Effector CD8-positive, alpha-beta T cell (primary cell): ENCODE results near the gene CYB5A.
A peak's percentile ranks its signal among the peaks of the same experiment; 100 is the strongest.
"Not testable (repeated sequence)": the region's sequence is repeated elsewhere in the genome, so short reads cannot be mapped to it uniquely, and the experiment has no call there.

Experiments
- DNase-seq: peaks from one replicate; lab custom pipeline; 2025; lab: John Stamatoyannopoulos, UW

CYB5A gene

DNA sequence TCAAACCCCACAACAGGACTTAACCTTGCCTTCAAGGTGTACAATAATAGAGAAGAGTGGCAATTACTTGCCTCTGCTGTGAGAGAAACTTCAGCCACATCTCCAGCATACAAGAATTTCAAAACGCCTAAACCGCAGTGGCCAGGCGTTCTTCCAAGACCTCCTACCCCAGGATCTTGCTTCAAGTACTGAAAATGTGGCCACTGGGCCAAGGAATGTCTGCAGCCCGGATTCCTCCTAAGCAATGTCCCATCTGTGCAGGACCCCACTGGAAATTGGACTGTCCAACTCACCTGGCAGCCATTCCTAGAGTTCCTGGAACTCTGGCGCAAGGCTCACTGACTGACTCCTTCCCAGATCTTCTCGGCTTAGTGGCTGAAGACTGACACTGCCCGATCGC, 2.8 kb upstream of the CYB5A start:
- no peak for DNase-seq

DNA sequence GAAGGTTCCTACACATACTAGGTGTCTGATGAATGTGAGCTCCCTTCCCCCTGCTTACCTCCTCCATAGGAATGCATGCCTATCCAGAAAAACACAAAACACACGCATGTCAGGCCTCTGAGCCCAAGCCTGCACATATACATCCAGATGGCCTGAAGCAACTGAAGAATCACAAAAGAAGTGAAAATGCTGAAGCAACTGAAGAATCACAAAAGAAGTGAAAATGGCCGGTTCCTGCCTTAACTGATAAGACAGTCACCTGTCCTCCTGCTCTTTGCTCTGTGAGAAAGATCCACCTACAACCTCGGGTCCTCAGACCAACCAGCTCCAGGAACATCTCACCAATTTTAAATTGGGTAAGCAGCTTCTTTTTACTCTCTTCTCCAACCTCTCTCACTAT, 1.2 kb upstream of the CYB5A start:
- DNase-seq, result not testable (repeated sequence)

DNA sequence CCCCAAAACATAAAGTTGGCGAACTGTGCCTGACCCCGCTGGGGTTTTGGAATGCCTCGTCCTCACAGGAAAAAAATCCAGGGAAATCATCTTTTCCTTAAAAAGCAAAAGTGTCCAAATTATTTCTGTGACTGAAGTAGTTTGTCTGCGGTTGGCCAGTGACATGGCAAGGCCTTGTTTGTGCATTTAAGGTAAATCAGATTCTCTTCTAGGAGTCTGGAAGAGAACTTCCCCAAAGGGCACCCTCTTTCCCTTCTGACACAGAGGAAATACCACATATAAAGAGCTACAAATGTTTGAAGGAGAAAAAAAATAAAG, 737 bp upstream of the CYB5A start:
- no peak for DNase-seq

DNA sequence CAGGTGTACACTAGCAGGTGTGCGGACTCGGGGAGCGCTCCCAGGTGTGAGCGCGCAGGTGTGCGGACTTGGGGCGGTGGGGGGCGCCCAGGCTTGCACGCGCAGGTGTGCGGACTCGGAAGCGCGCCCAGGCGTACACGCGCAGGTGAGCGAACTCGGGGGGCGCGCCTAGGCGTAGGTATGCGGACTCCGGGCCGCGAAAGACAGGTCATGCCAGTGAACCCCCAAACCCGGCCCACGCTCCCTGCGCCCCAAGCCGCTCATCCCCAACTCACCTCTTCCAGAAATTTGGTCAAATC, 342 bp downstream of the CYB5A start:
- no peak for DNase-seq

DNA sequence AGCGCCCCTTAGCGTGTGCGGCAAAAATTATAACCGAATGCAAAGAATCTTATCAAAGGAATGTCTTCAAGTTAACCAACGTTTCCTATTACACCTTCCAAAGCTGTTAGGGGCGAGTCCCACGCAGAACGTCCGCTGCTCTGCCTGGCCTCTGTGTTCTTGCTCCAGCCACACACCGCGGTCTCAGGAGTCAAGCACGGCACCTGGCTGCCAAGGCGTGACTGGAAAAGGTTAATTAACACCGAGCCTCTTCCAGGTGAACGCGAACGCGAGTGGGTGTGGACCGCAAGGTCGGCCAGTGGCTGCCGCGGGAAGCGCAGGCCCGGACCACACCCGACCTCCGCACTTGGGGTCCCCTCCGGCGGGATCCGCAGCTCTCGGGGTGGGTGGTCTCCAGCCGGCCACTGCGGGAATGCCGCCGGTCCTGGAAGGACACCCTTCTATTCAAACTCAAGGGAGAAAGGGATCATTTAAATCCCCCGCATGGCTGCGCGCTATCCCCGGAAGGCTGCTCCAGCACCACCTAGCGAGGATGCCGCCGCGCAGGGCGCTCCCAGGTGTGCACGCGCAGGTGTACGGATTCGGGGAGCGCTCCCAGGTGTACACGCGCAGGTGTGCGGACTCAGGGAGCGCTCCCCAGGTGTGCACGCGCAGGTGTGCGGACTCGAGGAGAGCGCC, 830 bp downstream of the CYB5A start:
- peak; percentile 19 for DNase-seq

DNA sequence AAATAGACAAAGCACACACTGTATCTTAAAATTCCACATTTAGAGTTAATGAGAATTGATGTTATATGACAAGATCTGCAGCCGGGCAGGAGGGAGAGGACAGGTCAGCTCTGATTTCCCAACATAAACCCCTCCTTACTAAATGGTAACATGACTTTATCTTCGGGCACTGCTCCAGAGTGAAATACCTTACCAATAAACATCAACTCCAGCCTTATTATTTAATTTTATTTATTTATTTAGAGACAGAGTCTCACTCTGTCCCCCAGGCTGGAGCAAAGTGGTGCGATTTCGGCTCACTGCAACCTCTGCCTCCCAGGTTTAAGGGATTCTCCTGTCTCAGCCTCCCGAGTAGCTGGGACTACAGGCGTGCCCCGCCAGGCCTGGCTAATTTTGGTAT, 1.7 kb downstream of the CYB5A start:
- DNase-seq, result no peak

DNA sequence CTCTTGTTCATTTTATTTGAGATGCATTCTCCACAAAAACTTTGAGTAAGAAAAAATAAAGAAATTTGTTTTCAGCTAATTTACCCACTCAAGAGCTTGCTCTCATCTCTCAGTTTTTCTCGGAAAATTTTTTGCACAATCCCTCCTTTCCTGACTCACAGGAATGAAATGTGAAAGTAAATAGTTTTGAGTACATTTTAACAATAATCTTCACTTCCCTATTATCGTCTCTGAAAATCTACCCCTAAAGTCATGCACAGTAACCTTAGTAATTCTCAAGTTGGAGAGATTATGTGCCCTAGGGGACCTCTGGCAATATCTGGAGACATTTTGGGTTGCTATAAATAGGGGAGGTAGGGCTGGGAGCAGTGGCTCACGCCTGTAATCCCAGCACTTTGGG, 2.6 kb downstream of the CYB5A start:
- no peak for DNase-seq

DNA sequence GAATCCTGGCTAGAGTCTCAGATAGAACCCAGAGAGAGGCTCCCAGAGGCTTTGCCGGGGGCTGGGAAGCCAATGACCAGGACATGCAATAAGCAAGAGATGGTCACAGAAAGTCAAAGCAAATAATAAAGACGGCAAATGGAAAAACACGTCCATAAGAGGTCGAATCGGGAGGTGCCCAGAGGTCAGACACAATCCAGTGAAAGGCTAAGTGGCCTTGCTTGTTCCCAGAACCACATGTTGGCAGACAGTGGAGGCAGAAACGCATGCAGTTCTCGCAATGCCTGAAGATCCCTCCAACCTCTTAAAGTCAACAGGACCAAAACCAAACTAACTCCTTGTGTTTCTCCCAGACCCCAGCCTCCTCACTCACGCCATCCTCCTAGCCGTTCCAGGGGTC, 3.0 kb downstream of the CYB5A start:
- DNase-seq, result no peak

DNA sequence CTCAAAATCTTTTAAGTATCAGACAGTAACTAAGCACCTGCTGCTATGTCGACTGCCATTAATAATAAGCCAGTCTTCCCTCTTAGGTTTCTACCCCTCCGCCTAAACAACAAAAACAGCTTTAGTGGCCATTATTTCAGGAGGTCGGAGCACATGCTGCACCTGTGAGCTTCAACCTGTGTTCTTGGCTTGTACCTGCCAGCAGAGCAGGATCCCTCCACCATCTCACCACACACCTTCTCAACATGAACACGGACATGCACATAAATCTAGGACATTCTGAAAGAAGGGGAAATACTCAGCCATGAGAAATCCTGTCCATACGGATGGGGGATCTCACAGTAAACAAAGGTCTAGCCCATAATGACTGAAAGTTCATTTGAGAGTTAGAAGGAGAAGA, 3.7 kb downstream of the CYB5A start:
- no peak for DNase-seq

DNA sequence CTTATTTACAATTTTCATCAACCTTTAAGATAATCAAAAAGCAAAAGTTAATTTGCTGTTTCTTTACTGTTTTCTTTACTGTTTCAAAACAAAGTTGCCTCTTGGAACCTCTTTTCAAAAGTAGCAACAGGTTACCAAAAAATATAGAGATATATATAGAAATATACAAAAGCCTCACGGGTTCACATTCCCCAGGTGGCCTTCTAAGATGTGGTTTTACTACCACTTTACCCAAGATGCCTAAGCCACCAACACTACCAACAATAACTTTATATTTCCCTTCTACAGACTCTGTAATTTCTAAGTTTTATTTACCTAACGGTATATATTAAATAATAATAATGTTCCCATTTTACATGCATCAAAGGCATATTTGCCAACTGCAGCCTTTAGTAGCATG, 4.9 kb downstream of the CYB5A start:
- DNase-seq, result no peak

DNA sequence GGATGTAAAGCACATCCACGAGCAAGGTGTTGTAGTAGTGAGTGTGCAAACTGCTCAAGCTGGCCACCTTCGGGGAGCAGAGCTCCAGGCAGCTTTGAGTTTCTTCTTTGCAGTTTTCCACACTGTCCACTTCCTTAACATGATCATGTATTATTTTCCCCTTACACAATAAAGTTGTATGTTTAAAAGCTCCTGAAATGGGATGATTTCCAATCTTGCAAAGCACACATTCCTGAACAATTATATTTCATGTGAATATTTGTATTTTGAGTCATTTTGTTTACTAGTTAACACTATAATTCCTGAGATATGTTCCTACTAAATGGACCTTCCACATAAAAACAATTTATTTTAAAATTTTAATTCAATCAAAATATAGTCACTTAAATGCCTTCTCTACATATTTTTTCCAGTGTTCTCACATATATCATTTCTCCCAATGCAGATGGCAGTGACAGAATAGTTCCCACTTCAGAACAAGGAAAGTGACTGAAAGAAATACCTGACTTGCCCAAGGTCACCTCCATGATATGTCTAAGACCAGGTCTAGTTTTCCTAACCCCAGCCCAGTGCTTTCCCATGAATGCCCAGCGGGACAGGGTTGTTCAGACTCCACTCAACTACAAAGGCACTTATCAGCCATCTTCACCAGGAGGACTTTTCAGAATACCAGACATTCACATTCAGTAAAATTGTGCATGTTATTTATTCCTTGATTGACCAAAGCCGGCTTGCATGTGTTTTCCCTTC, 5.5 kb downstream of the CYB5A start:
- no peak for DNase-seq

DNA sequence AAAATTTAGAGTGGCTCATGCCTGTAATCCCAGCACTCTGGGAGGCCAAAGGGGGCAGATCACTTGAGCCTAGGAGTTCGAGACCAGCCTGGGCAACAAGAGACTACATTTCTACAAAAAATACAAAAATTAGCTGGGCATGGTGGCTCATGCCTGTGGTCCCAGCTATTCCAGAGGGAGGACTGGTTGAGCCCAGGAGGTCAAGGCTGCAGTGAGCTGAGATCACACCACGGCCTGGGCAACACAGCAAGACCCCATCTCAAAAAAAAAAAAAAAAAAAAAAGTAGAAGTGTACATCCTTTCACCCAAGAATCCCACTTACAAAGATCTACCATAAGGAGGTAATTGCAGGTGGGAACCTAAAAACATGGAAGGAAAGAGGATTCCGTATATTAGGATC, 6.2 kb downstream of the CYB5A start:
- DNase-seq, result not testable (repeated sequence)

DNA sequence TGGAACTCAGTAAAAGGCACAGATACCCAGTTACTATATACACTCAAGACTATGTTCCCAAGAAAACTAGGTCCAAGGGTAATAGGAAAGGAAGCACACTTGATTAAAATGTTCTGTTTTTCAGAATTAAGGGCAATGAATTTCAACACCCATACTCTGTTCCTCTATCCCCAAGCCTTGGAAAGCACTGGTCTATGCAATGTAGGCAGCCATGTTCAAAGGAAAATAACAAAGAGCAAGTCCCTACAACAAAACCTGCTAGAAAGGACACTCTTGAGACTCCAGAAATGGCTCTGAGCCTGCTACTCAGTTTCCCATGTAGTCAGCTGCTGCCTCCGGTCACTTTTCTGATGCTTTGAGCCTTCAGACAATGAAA, 6.8 kb downstream of the CYB5A start:
- DNase-seq, result no peak

DNA sequence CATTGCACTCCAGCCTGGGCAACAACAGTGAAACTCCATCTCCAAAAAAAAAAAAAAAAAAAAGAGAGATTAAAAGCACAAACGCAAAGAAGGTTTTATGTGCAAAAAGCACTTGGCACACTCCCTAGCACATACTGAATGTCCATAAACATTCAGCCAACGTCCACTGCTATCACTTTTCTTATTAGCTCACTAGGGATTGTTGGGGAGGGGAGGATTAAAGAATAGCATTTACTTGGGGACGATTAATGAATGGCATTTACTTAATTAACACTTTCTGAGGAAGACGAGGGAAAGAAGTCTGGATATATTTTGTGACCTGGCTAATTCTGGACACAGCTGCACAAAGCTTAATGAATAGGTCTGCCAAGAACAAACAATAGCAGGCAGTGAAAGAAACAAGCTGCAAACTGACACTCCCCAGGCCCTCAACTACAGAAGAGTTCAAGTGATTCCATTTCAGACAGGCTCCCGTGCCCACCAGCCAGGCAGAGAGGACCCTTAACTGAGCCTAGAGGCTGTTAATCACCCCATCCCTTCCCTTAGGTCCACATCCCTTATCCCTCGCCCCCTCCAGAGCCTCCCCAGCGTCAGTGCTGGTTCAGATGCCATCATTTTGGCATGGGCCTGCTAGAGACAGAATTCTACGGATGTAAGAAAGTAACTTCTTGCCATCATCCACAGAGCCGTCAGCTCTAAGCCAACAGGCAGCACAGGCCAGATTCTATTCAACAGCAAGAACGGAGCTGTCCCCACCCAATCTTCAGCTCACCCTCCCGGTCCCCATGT, 7.4 kb downstream of the CYB5A start:
- no peak for DNase-seq

DNA sequence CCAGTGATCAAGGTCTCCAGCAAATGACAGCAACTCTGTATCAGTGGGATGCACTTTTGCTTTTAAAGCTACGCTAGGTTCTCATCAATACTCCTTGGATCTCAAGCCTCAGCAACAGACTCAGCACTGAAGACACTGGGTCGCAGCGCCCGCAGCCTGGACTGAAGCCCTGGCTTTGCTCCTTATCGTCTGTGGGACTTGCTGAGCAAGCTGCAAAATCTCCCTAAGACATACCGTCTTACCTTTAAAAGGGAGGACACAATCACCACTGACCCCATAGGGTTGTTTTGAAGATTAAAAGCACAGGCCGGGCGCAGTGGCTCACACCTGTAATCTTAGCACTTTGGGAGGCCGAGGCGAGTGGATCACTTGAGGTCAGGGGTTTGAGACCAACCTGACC, 8.1 kb downstream of the CYB5A start:
- DNase-seq, result no peak

DNA sequence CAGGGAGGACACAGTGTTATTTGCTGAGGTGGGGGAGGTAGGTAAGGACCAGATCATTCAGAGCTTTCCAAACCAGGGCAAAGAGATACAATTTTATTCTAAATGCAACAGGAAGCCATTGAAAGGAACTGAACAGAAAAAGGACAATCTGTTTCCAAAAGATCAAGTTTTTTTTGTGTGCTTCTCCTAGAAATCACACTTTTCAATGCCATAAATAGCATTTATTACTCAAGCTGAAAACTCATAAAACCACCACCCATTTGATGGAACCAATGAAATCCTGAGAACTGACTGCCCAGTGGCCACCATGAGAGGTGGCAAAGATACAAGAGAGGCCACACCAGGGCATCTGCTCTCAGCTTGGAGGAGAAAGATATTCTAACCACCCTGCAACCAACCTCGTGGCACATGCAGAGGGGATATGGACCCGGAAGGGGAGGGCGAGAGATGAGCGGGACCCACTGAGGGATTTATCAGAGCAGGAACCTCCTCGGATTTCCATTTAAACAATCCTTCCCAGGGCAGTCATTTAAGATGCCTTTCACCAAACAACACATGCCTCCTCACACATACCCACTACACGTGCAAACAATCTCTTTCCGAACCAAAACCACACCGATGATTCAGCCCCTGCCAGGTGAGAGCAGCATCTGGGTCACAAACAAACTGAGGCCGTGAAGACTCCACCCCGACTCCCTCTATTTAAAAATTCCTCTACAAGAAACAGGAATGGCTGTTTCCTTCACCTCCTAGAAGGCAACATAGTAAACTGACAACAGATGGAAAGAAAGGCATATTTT, 8.8 kb downstream of the CYB5A start:
- DNase-seq, result no peak

DNA sequence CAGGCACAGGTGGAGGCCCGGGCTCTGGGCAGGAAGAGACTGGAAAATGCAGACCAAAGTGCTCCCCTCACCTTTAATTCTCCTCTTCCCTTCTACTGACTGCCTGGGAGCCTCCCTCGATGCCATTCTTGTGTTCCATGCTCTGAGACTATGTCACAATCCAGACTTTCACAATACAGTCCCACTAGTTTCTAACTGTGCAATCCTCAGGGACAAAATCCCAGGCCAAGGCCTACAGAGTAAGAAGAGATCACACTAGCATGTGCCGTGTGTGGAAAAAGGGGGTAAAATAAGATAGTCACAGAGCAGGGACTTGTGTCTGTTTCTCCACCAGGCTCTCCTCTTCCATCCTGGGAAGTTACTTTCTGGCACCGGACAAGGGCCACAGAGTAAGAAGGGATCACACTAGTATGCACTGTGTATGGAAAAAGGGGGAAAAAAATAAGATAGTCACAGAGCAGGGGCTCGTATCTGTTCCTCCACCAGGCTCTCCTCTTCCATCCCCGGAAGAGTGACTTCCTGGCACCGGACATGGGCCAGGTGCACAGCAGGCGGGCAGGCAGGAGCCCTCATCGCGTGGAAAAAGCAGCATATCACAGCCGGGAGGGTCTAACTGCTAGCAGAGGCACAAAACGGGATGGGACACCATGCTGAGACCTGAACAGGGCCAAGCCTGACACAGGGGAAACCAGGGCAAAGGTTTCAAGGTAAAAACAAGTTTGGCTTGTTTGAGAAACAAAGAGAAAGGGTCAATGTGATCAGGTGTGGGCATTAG, 9.6 kb downstream of the CYB5A start:
- DNase-seq, result no peak

DNA sequence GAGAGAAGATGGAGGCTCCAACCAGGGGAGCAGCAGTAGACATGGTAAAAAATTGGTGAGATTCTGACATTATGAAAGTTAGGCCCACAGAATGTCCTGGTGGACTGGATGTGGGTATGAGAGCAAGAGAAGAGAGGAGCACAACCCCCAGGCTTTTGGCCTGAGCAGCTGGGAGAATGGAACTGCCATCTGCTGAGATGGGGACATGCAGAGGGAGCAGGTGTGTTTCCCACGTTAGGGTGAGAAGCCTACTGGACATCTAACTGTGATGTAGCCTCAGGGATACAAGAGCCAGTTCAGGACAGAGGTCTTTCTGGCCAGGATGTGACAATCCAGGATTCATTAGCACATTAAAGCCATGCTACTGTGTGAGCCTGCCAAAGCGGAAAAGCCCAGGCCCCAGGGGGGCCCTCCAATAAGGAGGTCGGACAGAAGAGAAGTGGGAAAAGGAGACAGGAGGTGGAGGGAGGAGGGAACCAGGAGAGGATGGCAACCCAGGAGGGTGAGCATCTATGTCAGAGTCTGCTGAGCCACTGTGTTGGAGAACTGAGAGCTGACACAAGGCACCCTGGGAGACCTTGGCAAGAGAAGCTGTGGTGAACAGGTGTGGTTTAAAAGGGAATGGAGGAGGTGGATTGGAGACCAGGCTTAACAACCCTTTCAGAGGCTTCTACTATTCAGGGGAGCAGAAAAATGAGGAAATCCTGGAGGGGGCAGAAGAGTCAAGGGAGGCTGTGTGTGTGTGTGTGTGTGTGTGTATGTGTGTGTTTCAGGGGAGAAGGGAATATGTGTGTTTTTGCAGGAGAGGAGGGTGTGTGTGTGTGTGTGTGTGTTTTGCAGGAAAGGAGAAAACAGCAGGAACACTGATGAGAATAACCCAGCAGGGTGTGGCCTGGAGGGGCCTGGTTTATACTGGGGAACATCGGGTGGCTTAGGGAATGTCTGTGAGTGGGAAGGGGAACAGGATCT, 10.5 kb downstream of the CYB5A start:
- no peak for DNase-seq

DNA sequence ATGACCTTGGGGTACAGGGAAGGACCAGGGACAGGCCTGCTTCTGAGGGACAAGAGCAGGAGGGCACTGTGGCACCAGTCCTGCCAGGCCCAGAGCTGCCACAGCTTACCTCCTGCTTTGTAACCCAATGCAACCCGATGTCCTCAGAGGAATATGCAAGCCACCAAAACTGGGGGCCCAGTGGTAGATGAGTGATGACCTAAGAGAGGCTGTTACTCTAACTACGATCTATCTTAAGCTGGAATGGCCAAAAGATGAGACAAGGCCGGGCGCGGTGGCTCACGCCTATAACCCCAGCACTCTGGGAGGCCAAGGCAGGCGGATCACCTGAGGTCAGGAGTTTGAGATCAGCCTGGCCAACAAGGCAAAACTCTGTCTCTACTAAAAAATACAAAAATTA, 12.8 kb downstream of the CYB5A start:
- no peak for DNase-seq

DNA sequence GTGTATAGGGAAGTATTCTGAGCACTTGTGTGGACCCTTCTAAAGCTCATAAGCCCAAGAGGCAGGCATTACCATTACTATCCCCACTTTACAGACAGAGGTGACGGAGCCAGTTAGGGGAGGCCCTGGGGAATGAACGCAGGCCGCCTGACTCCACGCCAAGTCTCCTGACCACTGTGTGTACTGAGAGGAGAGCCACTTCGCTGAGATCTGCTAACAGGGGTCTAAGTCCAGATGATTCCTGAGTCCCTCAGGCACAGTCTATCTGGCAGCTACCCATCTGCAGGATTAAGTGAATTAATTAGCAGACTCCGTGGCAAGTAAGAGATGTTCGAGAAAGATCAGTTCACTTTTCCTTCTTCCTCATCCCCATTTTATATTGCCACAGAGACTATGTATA, 13.7 kb downstream of the CYB5A start:
- no peak for DNase-seq

DNA sequence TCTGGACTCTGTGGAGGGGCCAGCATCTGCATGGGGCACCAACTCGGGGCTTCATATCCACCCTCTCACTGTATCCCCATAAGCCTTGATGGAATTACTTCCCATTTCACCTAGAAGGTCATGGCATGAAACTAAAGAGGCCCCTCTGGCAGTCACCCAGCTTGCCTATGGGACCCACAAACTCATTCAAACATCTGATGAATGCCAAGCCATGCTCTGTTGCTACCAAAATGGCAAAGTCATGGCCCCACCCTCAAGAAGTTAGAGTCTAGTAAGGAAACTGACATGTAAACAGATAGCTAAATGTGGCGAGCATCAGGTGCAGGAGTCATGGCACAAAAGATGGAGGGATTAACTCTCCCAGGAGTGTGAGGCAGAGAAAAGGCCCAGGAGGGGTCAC, 14.5 kb downstream of the CYB5A start:
- DNase-seq, result no peak
